ENCODE data around the gene RIMBP2.

DNA sequence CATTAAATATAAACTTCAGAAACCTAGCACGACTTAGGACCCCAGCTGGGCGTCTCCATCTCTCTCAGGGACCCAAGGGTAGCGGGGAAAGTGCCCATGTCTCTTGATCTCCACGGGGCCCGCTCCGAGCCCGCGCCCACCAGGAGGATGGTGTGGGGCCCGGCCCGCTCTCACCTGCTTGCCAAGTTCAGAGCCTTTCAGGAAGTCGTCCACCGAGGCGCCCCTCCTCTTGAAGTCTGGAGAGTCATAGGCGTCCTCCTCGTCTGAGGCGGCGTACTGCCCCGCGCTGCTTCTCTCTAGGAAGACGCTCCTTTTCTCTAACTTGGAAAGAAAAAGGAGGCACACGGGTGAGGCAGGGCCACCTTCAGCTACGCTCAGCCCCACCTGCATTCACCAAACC is 281.5 kb downstream of the RIMBP2 start:
- TF ChIP-seq POLR2AphosphoS5 (IDR thresholded peaks at IDR 0.05; ENCODE audit: low read depth, low read length): no peak
- TF ChIP-seq, protein P1, sequence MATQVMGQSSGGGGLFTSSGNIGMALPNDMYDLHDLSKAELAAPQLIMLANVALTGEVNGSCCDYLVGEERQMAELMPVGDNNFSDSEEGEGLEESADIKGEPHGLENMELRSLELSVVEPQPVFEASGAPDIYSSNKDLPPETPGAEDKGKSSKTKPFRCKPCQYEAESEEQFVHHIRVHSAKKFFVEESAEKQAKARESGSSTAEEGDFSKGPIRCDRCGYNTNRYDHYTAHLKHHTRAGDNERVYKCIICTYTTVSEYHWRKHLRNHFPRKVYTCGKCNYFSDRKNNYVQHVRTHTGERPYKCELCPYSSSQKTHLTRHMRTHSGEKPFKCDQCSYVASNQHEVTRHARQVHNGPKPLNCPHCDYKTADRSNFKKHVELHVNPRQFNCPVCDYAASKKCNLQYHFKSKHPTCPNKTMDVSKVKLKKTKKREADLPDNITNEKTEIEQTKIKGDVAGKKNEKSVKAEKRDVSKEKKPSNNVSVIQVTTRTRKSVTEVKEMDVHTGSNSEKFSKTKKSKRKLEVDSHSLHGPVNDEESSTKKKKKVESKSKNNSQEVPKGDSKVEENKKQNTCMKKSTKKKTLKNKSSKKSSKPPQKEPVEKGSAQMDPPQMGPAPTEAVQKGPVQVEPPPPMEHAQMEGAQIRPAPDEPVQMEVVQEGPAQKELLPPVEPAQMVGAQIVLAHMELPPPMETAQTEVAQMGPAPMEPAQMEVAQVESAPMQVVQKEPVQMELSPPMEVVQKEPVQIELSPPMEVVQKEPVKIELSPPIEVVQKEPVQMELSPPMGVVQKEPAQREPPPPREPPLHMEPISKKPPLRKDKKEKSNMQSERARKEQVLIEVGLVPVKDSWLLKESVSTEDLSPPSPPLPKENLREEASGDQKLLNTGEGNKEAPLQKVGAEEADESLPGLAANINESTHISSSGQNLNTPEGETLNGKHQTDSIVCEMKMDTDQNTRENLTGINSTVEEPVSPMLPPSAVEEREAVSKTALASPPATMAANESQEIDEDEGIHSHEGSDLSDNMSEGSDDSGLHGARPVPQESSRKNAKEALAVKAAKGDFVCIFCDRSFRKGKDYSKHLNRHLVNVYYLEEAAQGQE (IDR thresholded peaks at IDR 0.05; ENCODE audit: insufficient read depth in 1 of 2, low read depth in 2 of 2, low read length in 2 of 2): no peak

Measured in PFSK-1 (cell line).